H1 (cell line): ENCODE data around the gene HMG20A. TPM values are rescaled to one million over a fixed set of nuclear protein-coding genes. Genes with fewer than 3 reads are reported as not detected.

Experiments
- CTCF ChIA-PET: fragments of 300-600 bp; sonication (Branson Sonifier 250); formaldehyde crosslinking; loops from one replicate; lab custom pipeline; 2021; ENCODE audit not compliant: partially characterized antibody; lab: Charles Lee
- POLR2A ChIA-PET: fragments of 300-600 bp; sonication (Branson Sonifier 250); formaldehyde crosslinking; loops from one replicate; lab custom pipeline; 2021; ENCODE audit warnings: inconsistent platforms; ENCODE audit not compliant: partially characterized antibody; lab: Charles Lee
- DNase-seq, 2 experiments: peaks; one replicate each; pipeline versions ENCODE4 v3.0.0 to v3.0.0-alpha.2; 2010 to 2022; ENCODE audit warnings: low spot score in 2 of 2, low read depth in 1 of 2, mixed read lengths in 1 of 2
- FAIRE-seq: peaks from 2 replicates; lab custom pipeline; 2011; peaks lifted over from hg19 to GRCh38; lab: Jason Lieb, UNC
- H2AFZ ChIP-seq: 2 replicates; pipeline ENCODE4 v1.8.1; 2012; ENCODE audit warnings: low read length, inconsistent platforms
- H2AK5ac ChIP-seq: 2 replicates; pipeline ENCODE4 v1.6.1; 2013; ENCODE audit warnings: low read depth, low read length
- H2BK120ac ChIP-seq: replicated peaks from 2 replicates; pipeline ENCODE3; 2013; ENCODE audit warnings: low read depth, low read length, inconsistent platforms
- H2BK12ac ChIP-seq: 2 replicates; pipeline ENCODE4 v1.6.1; 2013; ENCODE audit warnings: low read depth, low read length
- H2BK15ac ChIP-seq: 2 replicates; pipeline ENCODE4 v1.6.1; 2013; ENCODE audit warnings: low read length
- H2BK20ac ChIP-seq: 2 replicates; pipeline ENCODE4 v1.6.1; 2013; ENCODE audit warnings: low read length
- H2BK5ac ChIP-seq: 2 replicates; pipeline ENCODE4 v1.6.1; 2013; ENCODE audit warnings: low read depth, low read length
- H3K14ac ChIP-seq: 2 replicates; pipeline ENCODE4 v1.6.1; 2013; ENCODE audit warnings: inconsistent platforms; ENCODE audit not compliant: insufficient read length
- H3K18ac ChIP-seq: 2 replicates; pipeline ENCODE4 v1.6.1; 2013; ENCODE audit warnings: low read length; ENCODE audit errors: extremely low read depth
- H3K23ac ChIP-seq: 2 replicates; pipeline ENCODE4 v1.6.1; 2013; ENCODE audit warnings: inconsistent platforms; ENCODE audit not compliant: insufficient read length
- H3K23me2 ChIP-seq: 2 replicates; pipeline ENCODE4 v1.6.1; 2013; ENCODE audit warnings: low read depth, low read length
- H3K27ac ChIP-seq: 2 replicates; pipeline ENCODE4 v1.6.1; 2011; ENCODE audit warnings: low read depth, low read length, inconsistent platforms
- H3K27me3 ChIP-seq, 4 experiments: replicated peaks in 1 of 4; 1 replicate in 1 of 4; 2 replicates in 3 of 4; pipeline versions ENCODE4 v1.6.1 to v1.8.1; 2011 to 2013; ENCODE audit warnings: low read length in 3 of 4, mild to moderate bottlenecking in 3 of 4, inconsistent platforms in 2 of 4, mixed read lengths in 2 of 4, moderate library complexity in 1 of 4; ENCODE audit not compliant: control insufficient read depth in 3 of 4, insufficient read depth in 3 of 4; ENCODE audit errors: extremely low read depth in 1 of 4
- H3K36me3 ChIP-seq, 4 experiments: 2 replicates each; pipeline versions ENCODE4 v1.6.1 to v1.8.1; 2011 to 2013; ENCODE audit warnings: mild to moderate bottlenecking in 4 of 4, low read length in 3 of 4, moderate library complexity in 2 of 4, control low read depth in 1 of 4, inconsistent platforms in 1 of 4; ENCODE audit not compliant: insufficient read depth in 4 of 4, control insufficient read depth in 2 of 4
- H3K4ac ChIP-seq: replicated peaks from 2 replicates; pipeline ENCODE3; 2013; ENCODE audit warnings: low read length, low read depth, mixed read lengths, inconsistent platforms; ENCODE audit not compliant: insufficient read length
- H3K4me1 ChIP-seq, 4 experiments: replicated peaks in 1 of 4; 1 replicate in 1 of 4; 2 replicates in 3 of 4; pipeline versions ENCODE4 v1.6.1 to v1.8.1; 2011 to 2013; ENCODE audit warnings: low read length in 3 of 4, inconsistent platforms in 2 of 4, mixed read lengths in 1 of 4; ENCODE audit not compliant: insufficient read depth in 4 of 4, control insufficient read depth in 3 of 4
- H3K4me2 ChIP-seq, 2 experiments: 2 replicates each; pipeline versions ENCODE4 v1.6.1 to v1.8.1; 2011 to 2013; ENCODE audit warnings: low read depth in 2 of 2, low read length in 2 of 2, control low read depth in 1 of 2, inconsistent platforms in 1 of 2, mild to moderate bottlenecking in 1 of 2; ENCODE audit not compliant: insufficient read depth in 1 of 2
- H3K4me3 ChIP-seq, 4 experiments: fragments of 200-600, 300-600 bp in 1 of 4; sonication (generic), shearing (Covaris generic), sonication (Bioruptor Twin) in 1 of 4; 2 replicates each; pipeline versions ENCODE4 v1.5.1 to v1.8.1; 2011 to 2016; ENCODE audit warnings: low read length in 4 of 4, low read depth in 3 of 4, control low read depth in 2 of 4, inconsistent platforms in 2 of 4, mild to moderate bottlenecking in 2 of 4, mixed read lengths in 1 of 4, moderate library complexity in 1 of 4; ENCODE audit not compliant: insufficient read depth in 2 of 4; ENCODE audit errors: extremely low read depth in 1 of 4
- H3K56ac ChIP-seq: replicated peaks from 2 replicates; pipeline ENCODE3; 2013; ENCODE audit warnings: low read depth, mild to moderate bottlenecking, mixed read lengths, low read length, inconsistent platforms; ENCODE audit not compliant: insufficient read length
- H3K79me1 ChIP-seq: 2 replicates; pipeline ENCODE4 v1.6.1; 2013; ENCODE audit warnings: low read depth, low read length, control low read depth
- H3K79me2 ChIP-seq, 2 experiments: 2 replicates each; pipeline versions ENCODE4 v1.6.1 to v1.8.1; 2012 to 2013; ENCODE audit warnings: low read length in 2 of 2, mild to moderate bottlenecking in 2 of 2, inconsistent platforms in 1 of 2; ENCODE audit not compliant: insufficient read depth in 2 of 2, control insufficient read depth in 1 of 2
- H3K9ac ChIP-seq, 4 experiments: replicated peaks in 1 of 4; 1 replicate in 1 of 4; 2 replicates in 3 of 4; pipeline versions ENCODE4 v1.6.1 to v1.8.1; 2011 to 2013; ENCODE audit warnings: low read depth in 3 of 4, low read length in 3 of 4, control low read depth in 2 of 4, mild to moderate bottlenecking in 2 of 4, moderate library complexity in 2 of 4, inconsistent platforms in 1 of 4; ENCODE audit errors: extremely low read depth in 1 of 4
- H3K9me3 ChIP-seq, 2 experiments: 2 replicates each; pipeline versions ENCODE4 v1.6.1 to v1.8.1; 2012 to 2013; ENCODE audit warnings: mild to moderate bottlenecking in 2 of 2, moderate library complexity in 2 of 2, control low read depth in 1 of 2, inconsistent platforms in 1 of 2, low read depth in 1 of 2, low read length in 1 of 2, mixed read lengths in 1 of 2; ENCODE audit not compliant: insufficient read depth in 2 of 2
- H4K20me1 ChIP-seq, 2 experiments: replicated peaks in 1 of 2; 2 replicates each; pipeline versions ENCODE3 to v1.8.1; 2011 to 2013; ENCODE audit warnings: inconsistent platforms in 2 of 2, low read length in 2 of 2, mild to moderate bottlenecking in 1 of 2; ENCODE audit not compliant: insufficient read depth in 2 of 2, control insufficient read depth in 1 of 2
- H4K5ac ChIP-seq: 2 replicates; pipeline ENCODE4 v1.6.1; 2013; ENCODE audit warnings: low read length, low read depth, mixed read lengths, inconsistent platforms; ENCODE audit not compliant: insufficient read length
- H4K8ac ChIP-seq: 2 replicates; pipeline ENCODE4 v1.8.0; 2013; ENCODE audit warnings: mild to moderate bottlenecking, moderate library complexity, low read length, inconsistent platforms; ENCODE audit not compliant: insufficient read depth; ENCODE audit errors: extremely low read depth
- H4K91ac ChIP-seq: replicated peaks from 2 replicates; pipeline ENCODE3; 2013; ENCODE audit warnings: low read length, mixed read lengths, inconsistent platforms; ENCODE audit not compliant: insufficient read length
- BACH1 ChIP-seq: IDR thresholded peaks from 2 replicates; pipeline ENCODE4 v1.6.1; 2012; ENCODE audit warnings: low read length, improper control_type of control experiment
- BCL11A ChIP-seq, 2 experiments: IDR thresholded peaks; one replicate each; pipeline ENCODE4 v1.6.1; 2011; ENCODE audit warnings: low read depth in 2 of 2, low read length in 2 of 2, mild to moderate bottlenecking in 2 of 2
- CTBP2 ChIP-seq: IDR thresholded peaks from 2 replicates; pipeline ENCODE4 v1.7.0; 2011; ENCODE audit warnings: borderline replicate concordance, mild to moderate bottlenecking, moderate library complexity, mixed read lengths, low read length; ENCODE audit not compliant: insufficient read depth, insufficient read length
- GTF2F1 ChIP-seq: IDR thresholded peaks from 2 replicates; pipeline ENCODE4 v1.6.1; 2012; ENCODE audit warnings: low read depth, low read length, improper control_type of control experiment, borderline replicate concordance
- HDAC2 ChIP-seq, 2 experiments: fragments of 300-600 bp in 1 of 2; sonication (generic) in 1 of 2; IDR thresholded peaks; 2 replicates each; pipeline ENCODE4 v1.6.1; 2011 to 2012; ENCODE audit warnings: low read depth in 2 of 2, low read length in 2 of 2, mild to moderate bottlenecking in 2 of 2, moderate library complexity in 2 of 2, borderline replicate concordance in 1 of 2, inconsistent platforms in 1 of 2
- SP2 ChIP-seq: IDR thresholded peaks from 2 replicates; pipeline ENCODE4 v1.6.1; 2012; ENCODE audit warnings: mild to moderate bottlenecking, low read length, inconsistent platforms
- SRF ChIP-seq: IDR thresholded peaks from 2 replicates; pipeline ENCODE4 v1.6.1; 2011; ENCODE audit warnings: mild to moderate bottlenecking, low read depth, low read length, moderate library complexity
- TAF7 ChIP-seq: optimal IDR thresholded peaks from 2 replicates; pipeline ENCODE3; 2011; ENCODE audit warnings: low read depth, mild to moderate bottlenecking, inconsistent platforms, low read length, moderate library complexity, borderline replicate concordance
- TEAD4 ChIP-seq: IDR thresholded peaks from 2 replicates; pipeline ENCODE4 v1.6.1; 2012; ENCODE audit warnings: low read depth, low read length, inconsistent platforms, mixed read lengths
- WGBS, 2 experiments: shearing (Covaris generic) in 1 of 2; methylation state at CpG; one replicate each; pipeline versions ENCODE4 v1.1.6 to v1.1.7; 2013 to 2015; ENCODE audit warnings: low lambda C conversion rate in 2 of 2, mixed read lengths in 2 of 2, inconsistent platforms in 1 of 2, low coverage in 1 of 2, missing lambda C conversion rate in 1 of 2; ENCODE audit not compliant: insufficient replicate concordance in 2 of 2, insufficient coverage in 1 of 2, insufficient read length in 1 of 2; ENCODE audit errors: extremely low coverage in 1 of 2, missing lambda C conversion rate in 1 of 2; 5-methylcytosine and 5-hydroxymethylcytosine counted together
- polyA plus RNA-seq, 7 experiments: library from polyadenylated mRNA; depleted of rRNA in 3 of 7; stranded (reverse) in 5 of 7; unstranded in 2 of 7; fragments of >200 nt in 5 of 7; fragments of 200-250 nt in 2 of 7; gene quantifications; 1 replicate in 5 of 7; 2 replicates in 1 of 7; 4 replicates in 1 of 7; pipeline versions ENCODE4 v1.2.1 to v1.2.3, GENCODE V29; 2011 to 2013; ENCODE audit warnings: missing spikeins in 2 of 7, mixed read lengths in 2 of 7
- total RNA-seq: library from RNA; stranded (reverse); fragmentation: NEBNext Ultra II Directional; extraction: Animal tissue kit (Norgen Biotek cat#: 25700); gene quantifications from 2 replicates; pipeline ENCODE4 v1.2.1, GENCODE V29; 2021

Gene HMG20A
- total and polyA plus RNA-seq, 2 of the 8 experiments (the other 6 are each of a cell fraction or from before 2014, with no cell fraction given): 52.1 to 59.7 TPM

GRCh38 chr15:77468896-77469295, 48.2 kb downstream of the HMG20A start:
- no peak overlapping the region for H2BK12ac ChIP-seq
- no peak overlapping the region for H3K14ac ChIP-seq
- H2BK120ac ChIP-seq: no peak overlapping the region
- no peak overlapping the region for H3K9ac ChIP-seq
- H3K79me1 ChIP-seq: no peaks in the 10 kb centered on the region
- peaks cover 0 to 1% (median 0%) of the 10 kb centered on the region in 4 experiments; a peak in 1 of 7 replicates for H3K27me3 ChIP-seq
- no peak overlapping the region for H3K4ac ChIP-seq
- no peak overlapping the region for H4K91ac ChIP-seq
- H2BK5ac ChIP-seq: no peak overlapping the region
- CTCF ChIA-PET: no interaction called here
- H3K18ac ChIP-seq: no peak overlapping the region
- no peak overlapping the region for H3K27ac ChIP-seq
- H3K79me2 ChIP-seq: no peaks in the 10 kb centered on the region
- H2BK20ac ChIP-seq: no peak overlapping the region
- FAIRE-seq (no peak), DNase-seq (no peak)
- no peak overlapping the region for H2AFZ ChIP-seq
- H4K20me1 ChIP-seq: peaks cover 0 to 1% of the 10 kb centered on the region in 2 experiments
- no peak overlapping the region for H4K5ac ChIP-seq
- 67% methylated on average over 3 of the region's 3 CpGs; no CpG with 5 or more reads in 1 of the 2 experiments for WGBS, 2 experiments
- H3K4me2 ChIP-seq: no peak overlapping the region
- no peaks in the 10 kb centered on the region; the same call in 1 of the 2 replicates for H3K23me2 ChIP-seq
- H3K4me1 ChIP-seq: peaks cover 0 to 5% (median 3%) of the 10 kb centered on the region in 4 experiments; a peak in 2 of 7 replicates
- H2AK5ac ChIP-seq: no peak overlapping the region
- no peaks in the 10 kb centered on the region for H3K9me3 ChIP-seq
- no peak for TF ChIP-seq BCL11A (IDR thresholded peaks at IDR 0.05; ENCODE audit: low read depth in 2 of 2, low read length in 2 of 2)
- no peak for TF ChIP-seq BACH1
- no peak for TF ChIP-seq TAF7
- no peak for TF ChIP-seq CTBP2
- TF ChIP-seq SRF: no peak
- no peak for TF ChIP-seq HDAC2 (IDR thresholded peaks at IDR 0.05; ENCODE audit: borderline replicate concordance in 1 of 2, low read depth in 2 of 2, low read length in 2 of 2)
- TF ChIP-seq SP2: no peak
- no peak for TF ChIP-seq GTF2F1
- 0 out of 2 replicates have a peak, but pooled peaks have one; percentile 20 for TF ChIP-seq TEAD4
- POLR2A ChIA-PET: no interaction called here
- H2BK15ac ChIP-seq: no peak overlapping the region
- peaks cover 0 to 23% (median 13%) of the 10 kb centered on the region in 4 experiments; a peak in 5 of 8 replicates for H3K36me3 ChIP-seq
- no peak overlapping the region for H3K4me3 ChIP-seq
- no peak overlapping the region for H3K23ac ChIP-seq
- no peak overlapping the region for H3K56ac ChIP-seq
- no peak overlapping the region for H4K8ac ChIP-seq
